ENCODE data around the gene MVB12B.

MVB12B gene

DNA sequence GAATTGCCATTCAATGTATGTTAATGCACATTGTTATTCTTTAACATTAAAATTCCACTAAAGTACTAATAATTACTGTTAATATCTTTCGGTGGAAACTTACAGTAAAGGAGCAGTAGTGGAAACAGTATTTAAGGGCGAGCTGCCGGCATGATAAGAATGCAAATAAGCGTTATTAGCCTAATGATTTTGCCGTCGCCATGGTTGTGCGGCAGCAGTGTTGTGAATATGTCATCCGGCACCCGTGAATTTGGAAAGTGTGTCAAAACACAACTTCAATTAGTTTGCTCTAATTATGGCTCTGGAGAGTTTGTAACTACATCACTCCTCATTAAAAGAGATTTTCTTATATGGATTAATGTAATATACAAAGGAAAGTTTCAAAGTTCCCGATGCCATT, 81.4 kb downstream of the MVB12B start:
- DNase-seq (ENCODE audit: low spot score): no peak

DNA sequence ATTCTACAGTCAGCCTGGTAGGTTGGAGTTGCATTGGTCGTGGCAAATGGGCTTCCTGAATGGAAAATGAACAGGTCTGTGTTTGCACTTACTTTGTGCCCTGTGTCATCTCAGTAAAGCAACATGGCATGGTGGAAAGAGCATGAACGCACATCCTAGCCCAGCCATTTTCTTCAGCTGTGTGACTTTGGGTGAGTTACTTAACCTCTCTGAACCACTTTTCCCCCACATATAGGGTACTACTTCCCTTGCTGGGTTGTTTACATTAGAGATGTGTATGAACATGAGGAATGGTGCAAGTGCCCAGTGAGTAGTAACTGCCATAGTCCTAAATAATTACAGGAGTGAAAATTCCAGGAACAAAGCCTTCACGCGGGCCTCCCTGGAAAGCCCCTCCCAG, 83.6 kb downstream of the MVB12B start:
- DNase-seq (ENCODE audit: low spot score): no peak

DNA sequence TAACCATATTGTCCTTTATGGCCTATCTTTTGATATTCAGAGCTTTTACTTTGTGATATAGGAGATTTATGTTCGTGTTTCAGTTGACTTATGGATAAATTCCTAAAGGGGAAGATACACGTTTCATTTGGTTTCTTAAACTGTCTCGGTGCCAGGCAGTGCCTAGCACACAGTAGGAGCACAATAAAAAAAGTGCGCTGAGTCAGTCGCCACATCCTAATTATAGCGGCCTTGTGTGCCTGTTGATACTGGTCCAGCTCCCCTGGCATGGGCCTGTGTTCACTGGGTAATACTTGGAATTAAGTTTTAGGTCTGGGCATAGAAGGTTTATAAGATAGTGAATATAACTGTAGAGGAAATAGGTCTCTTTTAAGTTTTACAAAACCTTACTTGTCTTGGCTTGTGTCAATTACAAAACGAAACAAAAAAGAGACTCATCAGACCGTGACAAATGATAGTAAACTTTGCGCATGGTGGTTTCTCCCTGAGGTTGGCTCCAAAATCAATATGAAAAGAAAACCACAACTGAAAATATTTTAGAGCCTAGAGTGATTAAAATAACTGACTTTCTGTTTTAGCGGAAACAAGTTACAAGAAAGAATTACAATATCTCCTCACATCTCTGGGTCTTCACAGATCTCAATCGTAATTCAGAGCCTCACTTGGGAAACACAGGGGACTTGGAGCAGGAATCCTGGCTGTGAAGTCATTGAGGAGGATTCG, 84.8 kb downstream of the MVB12B start:
- DNase-seq (ENCODE audit: low spot score): peak; percentile 59

DNA sequence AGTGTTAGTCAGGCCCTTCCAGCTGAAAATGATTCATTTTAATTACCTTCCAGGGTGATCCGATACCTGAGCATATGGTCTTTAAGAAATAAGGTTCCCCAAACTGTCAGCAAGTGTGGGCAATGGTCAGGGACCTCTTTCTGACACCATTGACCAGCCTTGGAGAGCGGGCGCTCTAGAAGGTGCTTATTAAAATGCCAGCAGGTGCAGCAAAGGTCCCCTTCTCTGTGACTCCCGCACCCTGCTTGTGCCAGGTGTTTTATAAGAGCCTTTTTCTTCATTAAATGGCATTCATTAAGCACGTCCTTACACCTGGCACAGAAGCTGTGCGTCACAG, 85.3 kb downstream of the MVB12B start:
- DNase-seq (ENCODE audit: low spot score): no peak

DNA sequence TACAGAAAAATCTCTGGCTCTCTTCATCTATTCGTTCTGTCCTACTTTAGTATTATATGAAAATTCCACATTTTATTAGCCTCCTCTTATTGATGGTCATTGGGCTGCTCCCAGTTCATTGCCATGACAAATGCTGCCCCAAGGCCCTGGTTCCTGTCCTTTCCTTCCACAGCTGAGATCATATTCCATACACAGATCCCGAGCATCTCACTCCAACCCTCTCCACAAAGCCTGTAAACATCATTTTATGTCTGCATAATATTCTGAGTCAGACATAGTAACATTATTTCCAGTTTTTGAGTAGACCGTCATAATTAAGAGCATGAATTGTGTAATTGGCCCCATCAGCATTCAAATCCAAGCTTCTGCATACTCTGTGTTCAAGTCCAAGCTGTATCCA, 86.3 kb downstream of the MVB12B start:
- DNase-seq (ENCODE audit: low spot score): no peak

DNA sequence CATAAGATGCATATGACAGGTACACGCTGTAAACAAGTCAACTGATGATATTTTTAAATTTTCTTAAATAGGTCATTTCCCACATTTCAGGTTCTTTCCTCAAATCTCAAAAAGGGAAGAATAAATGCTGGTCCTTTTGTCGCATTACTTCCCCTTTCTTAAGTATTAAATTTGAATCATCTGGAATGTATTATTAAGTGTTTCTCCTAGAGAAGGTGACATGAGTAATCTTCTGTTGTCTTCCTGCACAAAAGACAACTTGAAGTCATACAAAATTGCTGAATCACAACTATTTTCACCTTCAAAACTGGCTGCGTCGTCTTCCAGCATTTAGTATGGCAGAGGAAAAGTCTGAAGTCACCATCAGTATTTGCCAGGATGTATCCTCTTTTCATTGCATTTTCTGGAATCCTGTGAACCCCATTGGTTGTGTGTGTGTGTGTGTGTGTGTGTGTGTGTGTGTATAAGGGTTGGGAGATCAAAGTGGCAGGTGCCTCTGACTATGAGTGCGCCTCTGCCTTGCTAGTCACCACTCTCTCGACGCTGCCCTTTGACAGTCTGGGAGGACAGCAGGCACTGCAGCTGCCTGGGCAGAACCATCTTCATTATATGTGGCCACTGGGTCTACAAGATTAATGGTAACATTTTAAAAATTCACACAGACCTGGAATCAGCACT, 86.9 kb downstream of the MVB12B start:
- DNase-seq (ENCODE audit: low spot score): no peak

DNA sequence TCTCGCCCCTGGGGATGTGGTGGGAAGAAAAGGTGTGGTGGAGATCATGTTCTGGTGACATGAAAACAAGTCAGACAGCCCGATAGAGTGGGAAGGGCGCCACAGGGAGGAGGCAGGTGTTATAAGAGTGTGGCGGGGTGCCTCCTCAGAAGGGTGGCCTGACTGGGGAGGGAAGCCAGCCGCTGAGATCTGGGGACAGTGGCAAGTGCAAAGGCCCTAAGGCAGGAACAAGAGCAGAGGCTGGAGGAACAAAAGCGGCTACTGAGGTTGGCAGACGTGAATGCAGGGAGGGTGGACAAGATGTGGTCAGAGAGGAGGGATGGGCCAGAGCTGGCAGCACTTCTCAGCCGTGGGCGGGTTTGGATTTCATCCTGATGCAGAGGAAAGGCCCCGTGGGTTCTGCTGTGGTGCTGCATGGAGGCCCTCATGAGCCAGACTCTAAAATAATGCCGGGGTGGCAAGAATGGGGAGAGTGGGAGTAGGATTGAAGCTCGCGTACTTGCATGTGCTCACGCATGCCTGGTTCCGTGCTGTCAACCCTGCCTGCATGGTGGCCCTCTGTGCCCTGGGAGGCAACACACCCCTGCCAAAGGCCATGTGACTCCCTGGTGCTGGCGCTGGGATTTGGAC, 89.2 kb downstream of the MVB12B start:
- no peak for DNase-seq (ENCODE audit: low spot score)

DNA sequence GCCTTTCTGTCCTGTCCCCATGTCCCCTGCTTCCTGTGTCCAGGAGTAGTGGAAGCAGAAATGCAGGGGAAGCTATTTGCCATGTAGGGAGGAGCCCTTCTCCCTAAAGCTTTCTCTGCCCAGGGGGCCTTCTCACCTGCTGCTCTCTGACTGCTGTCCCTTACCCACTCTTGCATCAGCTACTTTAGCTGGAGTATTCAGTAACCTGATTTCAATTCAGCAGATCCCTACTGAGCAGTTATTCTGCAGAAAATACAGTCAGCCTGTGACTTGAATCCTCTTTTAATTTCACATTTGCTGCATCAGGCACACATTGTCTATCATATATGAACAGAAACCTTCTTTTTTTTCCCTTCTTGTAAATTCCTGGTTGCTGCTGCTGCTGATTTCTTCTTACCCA, 90.4 kb downstream of the MVB12B start:
- no peak for DNase-seq (ENCODE audit: low spot score)

DNA sequence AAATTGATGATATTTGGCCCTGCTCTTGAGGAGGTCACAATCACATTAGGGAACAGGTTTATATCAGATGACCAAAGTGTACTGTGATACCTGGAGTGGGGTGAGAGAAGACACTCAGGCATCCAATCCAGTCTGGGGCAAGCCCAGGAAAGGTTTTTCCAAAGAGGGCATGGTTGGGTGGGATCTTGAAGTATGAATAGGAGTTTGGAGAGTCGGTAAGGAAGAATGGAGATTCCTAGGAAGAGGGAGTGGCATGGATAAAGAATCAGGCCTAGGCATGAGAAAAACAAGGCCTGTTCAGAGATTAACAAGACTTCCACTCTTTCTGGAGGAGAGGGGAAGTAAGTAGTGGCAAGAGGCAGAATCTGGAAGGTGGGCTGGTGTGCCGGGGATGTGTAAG, 91.1 kb downstream of the MVB12B start:
- DNase-seq (ENCODE audit: low spot score): no peak

DNA sequence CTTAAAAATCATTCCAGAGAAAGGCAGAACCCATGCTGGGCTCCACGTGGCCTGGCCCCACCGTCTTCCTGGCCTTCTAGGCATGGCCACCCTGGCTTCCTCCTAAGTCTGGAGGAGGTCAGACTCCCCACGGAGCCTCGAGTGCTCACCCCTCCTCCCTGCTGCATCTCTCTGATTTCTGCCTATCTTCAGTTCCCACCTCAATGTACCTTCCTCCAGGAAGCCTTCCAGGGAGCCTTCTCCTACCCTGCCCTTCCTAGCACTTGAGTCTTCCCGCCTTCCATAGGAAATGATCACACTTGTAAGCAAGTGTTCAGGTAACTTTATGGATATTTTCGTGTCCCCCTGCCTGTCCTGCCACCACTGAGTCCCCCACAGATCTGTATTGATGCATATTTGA, 92.0 kb downstream of the MVB12B start:
- no peak for DNase-seq (ENCODE audit: low spot score)

DNA sequence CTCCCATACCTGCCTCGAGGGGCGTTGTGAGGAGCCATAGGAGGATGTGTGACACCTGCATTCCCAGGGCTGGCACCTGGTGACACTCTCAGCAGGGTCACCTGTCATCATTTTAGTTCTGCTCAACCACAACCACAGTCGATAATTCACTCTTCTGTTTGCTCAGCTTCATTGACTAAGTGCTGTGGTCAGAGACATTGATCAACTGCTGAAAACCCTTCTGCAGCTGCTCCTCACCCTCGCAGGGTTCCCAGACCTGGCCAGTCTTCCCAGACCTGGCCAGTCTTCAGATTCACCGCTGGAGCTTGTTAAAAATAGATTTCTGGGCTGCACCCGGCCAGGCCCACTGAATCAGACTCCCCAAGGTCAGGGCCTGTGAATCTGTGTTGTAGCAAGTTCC, 92.8 kb downstream of the MVB12B start:
- DNase-seq (ENCODE audit: low spot score): no peak

DNA sequence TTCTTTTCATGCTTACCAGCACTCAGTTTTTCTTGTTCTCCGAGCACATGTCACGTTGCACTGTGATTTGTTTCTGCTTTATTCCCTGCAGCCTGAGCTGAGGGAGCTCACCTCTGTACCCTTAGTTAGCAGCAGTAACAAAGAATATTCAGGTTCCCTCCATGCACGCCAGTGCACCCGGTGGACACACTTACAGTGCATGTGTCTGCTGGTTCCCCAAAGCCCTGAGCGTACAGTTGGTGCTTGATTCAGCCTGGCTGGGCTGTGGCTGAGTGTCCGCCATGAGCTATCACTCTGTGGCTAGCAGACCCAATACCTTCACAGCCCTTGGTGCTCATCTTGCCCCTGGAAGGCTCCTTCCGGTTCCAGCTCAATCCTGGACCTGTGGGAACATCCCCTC, 93.5 kb downstream of the MVB12B start:
- no peak for DNase-seq (ENCODE audit: low spot score)

DNA sequence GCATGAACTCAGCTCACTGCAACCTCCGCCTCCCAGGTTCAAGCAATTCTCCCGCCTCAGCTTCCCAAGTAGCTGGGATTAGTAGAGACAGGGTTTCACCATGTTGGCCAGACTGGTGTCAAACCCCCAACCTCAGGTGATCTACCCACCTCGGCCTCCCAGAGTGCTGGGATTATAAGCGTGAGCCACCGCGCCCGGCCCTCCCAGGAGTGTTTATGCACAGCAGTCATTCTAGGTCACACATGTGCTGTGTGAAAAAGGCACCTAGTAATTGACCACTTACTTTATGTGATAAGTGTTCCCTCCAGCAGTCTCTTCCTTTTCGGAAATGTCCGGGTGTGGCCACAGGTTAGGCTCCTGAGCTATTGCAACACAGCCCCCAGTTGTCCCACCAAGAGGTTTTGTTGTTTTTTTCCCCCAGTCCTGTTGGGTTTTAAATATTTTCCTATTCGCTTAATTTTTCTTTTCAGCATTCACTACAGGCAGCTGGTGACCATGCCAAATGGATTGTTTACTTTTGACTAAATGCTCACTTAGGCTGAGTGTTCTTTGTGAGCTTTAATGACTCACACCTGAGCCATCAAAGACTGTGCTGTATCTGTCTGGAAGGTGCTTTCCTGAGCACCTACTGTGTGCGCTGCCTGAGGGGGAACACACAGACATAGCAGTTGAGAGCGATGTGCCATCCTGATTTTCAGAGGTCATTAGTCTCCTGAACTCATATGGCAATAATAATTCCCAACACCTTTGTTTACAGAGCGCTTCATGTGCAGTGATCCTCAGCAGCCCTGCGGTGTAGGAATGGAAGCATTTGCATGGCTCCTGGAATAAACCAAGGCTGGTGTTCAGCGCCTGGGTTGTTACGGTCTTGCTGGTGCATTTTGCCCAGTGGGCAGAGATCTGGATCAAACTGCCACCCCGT, 94.3 kb downstream of the MVB12B start:
- no peak for DNase-seq (ENCODE audit: low spot score)

DNA sequence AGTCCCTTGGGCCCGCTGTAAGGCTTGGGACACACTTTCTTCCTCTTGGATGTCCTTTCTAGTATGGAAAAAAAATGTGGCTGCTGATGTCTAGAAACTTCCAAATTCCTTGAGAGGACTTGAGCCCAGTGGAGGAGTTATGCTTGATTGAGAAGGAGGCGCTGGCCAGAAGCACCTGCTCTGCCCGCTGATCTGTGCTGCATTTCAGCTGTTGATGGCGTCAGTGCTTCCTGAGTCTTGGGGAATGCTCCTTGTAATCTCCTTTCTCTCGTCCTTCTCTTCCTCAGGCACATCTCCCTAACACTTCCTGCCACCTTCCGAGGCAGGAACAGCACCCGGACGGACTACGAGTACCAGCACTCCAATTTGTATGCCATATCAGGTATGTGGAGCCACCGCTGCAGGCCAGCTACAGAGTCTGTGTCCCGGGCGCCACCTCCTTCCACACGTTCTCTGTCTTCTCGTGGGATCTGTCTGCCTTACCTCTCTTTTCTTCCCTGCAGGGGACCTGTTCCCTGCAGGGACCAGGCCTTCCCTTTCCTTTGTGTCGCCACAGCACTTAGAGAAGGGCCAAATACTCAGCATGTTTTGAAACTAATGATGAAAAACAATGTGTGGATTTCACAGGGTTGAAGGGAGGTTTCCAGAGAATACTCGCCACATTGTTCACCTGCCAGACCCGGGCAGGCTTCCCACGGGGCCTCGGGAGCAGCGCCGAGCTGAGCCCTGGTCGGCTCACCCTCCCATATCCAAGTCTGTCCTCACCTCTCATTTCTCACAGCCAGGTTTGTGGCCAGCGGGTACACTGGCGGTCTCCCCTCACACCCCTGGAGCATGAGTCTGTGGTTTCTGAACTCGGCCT, 95.2 kb downstream of the MVB12B start:
- DNase-seq (ENCODE audit: low spot score): no peak

DNA sequence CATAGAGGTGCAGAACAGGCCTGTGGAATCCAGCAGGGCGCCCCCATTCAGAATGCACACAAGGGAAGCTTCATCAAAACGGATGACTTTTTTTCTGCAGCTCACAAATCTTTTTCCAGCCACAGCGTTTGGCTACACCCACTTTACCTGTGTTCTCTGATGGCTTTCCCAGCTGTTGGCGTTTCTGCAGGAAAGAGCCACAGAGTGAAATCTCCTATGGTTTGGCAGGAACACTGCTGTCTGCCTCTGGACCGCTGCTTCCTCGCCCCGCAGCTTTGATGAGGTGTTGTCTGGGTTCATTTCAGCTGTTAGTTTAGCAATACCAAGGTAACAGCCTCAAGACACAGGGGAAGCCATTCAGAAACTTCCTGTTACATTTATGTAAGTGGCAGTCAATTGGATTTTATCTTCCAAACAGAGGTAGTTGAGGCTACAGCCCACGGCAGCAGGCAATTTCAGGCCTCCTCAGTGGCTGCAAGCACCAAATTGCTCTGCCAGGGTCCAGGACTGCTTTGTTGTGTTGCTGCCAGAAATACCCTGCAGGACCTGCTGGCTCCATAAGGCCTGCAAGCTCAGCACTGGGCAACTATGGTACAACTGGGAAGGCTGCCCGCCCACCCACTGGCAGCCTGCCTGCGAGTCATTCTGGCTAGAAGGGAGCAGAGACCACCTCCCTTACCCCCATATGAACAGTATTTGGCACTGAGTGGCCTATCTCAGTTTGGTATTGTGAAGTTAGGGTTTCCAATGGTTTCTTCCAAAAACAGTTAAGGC, 96.7 kb downstream of the MVB12B start:
- DNase-seq (ENCODE audit: low spot score): no peak

DNA sequence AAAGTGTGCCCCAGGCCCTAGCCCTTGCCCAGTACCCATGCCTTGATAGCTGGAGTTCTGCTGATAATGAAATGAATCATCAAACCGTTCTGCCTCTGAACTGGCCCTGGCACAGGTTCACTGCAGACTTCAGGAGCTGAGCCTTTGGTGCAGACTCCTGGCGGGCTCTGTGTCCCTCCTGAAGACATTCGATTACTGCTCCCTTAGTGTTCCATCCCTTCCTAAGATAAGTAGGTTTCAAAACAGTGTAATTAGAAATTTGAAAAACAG, 97.2 kb downstream of the MVB12B start:
- no peak for DNase-seq (ENCODE audit: low spot score)

DNA sequence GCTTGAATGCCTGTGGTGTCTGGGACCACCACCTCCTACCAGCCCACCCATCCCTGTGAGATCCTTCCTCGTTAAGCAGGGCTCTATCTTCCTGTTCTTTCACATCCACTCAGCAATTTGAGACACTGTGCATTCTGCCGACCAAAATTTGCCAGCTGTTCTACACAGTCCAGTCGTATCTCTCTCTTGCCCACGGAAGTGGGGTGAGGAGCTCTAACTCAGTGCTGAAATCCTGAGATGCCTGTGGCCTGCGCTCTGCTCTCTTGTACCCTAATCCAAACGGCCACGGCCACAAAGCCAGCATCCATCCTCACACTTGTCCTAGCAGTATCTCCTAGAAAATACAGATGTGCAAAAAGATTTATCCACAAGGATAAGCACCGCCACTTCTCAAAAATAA, 97.9 kb downstream of the MVB12B start:
- DNase-seq (ENCODE audit: low spot score): no peak

DNA sequence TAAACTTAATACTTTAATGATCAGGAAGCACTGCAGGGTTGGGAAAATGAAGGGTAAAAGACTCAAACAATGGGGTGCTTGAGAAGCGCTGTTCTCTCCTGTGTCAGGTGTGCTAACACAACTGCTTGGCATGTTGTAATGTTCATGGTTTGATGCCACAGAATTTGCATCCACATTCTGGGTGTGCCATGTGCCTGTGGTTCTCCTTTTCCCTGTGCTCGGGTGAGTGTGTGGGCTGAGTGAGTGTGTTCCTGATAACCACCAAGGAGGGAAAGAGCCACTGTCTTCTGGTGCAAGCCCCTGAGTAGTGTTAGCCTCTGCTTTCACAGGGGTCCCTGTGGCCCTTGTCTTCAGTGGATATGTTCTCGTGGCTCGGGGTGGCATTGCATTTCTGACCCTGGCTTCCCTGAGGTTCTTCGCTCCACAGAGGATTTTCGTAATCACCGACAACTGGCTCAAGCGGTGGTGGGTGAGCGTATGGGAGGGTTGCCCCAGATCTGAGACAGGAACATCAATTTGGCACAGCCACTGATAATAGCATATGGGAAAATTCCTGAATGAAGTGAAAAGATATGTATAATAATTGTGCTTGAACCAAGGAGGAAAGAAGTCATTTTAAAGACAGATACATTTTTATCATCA, 102.0 kb downstream of the MVB12B start:
- DNase-seq (ENCODE audit: low spot score): no peak

DNA sequence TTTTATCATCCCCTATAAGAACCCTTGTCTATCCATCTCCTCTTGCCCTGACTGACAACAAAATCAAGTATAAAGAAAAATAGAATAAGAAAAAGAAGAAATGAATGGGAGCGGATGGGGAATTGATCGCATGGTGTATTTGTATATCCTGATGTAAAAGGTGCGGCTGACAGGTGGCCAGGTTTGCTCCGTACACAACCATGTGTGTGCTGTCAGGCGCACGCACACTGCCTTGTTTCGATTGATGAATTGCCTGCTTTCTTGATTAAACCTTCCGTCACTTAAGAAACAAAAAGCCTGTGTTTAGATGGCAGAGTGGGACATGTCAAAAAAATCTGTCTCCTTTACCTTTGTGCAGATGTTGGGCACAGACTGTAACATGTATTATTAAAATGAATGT, 102.6 kb downstream of the MVB12B start:
- no peak for DNase-seq (ENCODE audit: low spot score)

DNA sequence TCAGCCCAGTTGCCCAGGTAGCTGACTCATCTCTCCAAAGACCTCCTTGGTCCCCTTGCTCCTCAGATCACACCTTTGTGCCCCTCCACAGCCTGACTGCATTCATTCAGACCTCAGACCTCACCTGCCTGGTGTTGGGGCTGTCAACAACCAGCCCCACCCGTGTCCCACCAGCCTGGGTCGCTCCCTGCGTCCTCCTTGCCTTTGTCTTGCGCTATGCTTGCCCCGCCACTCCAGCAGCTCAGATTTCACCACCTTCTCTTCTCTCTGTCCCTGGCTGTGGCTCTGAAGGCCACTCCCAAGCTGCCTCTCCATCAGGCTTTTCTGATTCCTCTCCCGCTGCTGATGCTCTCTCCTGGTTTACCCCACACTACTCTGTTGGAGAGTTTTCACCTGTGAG, 103.5 kb downstream of the MVB12B start:
- DNase-seq (ENCODE audit: low spot score): no peak
